ENCODE data around the gene PACRG.

DNA sequence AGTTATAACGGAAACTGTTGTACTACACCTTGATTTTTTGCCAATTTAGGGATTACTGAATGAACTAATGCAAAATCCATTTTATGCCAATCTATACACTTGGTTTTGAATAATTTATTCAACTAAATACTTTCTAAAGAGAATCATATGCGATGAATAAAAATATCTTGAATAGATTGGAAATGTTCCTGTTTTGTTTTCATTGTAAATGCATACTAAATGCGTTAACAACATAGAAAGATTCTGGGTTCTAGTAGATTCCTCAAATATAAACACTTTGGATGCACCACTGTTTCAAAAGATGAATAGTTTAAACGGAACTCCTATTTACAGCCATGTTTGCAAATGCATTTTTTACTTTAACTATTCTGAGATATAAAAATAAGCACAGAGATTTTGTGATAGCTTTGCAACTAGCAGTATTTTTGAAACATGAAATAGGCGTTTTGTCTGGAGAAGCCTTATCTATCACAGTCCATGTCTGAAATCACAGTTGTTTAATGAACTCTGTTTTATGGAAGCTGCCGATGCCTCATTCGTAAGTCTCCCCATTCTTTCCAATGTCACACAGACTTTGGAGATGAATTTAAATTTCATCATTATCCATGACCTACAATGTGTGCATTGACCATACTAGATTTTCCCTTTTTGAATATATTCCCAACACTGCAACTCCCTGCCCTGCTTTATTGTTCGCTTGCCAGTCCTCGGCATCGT, 409.1 kb downstream of the PACRG start:
- TF ChIP-seq ZNF8 (CRISPR knock-in tag; IDR thresholded peaks at IDR 0.05) (no peak), ESRRG (CRISPR knock-in tag; IDR thresholded peaks at IDR 0.05) (no peak), ZFP3 (CRISPR knock-in tag; IDR thresholded peaks at IDR 0.05) (no peak), CSDC2 (CRISPR knock-in tag; IDR thresholded peaks at IDR 0.05) (no peak), PPARA (CRISPR knock-in tag; IDR thresholded peaks at IDR 0.05; ENCODE audit: borderline replicate concordance) (no peak)
